ENCODE data around the gene RIN3.

The RIN3 gene

DNA sequence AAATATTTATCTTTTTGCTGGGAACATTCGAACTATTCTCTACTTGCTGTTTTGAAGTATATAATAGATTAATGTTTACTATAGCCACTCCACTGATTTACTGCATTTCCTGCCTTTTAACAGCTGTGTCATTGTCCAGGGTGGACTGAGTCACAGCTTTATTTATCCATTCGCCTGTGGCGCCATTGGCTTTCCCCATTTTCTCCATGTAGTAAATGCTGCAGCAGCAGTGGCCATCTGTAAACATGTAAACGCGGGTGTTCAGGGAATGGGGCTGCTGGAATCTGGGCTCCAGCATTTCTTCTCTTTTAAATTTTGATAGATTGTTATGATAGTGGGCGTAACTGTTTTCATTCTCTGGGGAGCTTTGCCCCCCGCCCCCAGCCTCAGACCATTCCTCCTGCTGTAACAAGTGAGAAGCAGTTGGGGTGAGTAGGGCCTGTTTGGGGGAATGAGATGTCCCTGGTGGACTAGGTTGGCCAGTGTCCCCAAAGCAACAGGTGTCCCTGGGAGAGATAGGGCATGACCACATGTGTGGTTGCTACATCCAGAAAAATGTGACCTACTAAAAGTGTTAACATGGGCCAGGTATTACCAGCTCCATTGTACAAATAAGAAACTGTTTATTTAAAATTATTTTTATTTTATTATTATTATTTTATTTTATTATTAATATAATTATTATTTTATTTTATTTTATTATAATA, 32.9 kb downstream of the RIN3 start:
- peaks cover 8% of the 10 kb centered on the region for H3K27me3 Mint-ChIP-seq (ENCODE audit: low read depth)
- no peak for TF ChIP-seq CTCF (IDR thresholded peaks at IDR 0.05; ENCODE audit: unreplicated experiment in 3 of 3)
- no peak overlapping the region for H3K4me3 Mint-ChIP-seq
- peaks cover 16% of the 10 kb centered on the region for H3K4me1 Mint-ChIP-seq
- H3K27ac Mint-ChIP-seq: no peak overlapping the region
- H3K36me3 Mint-ChIP-seq (ENCODE audit: low read depth): no peaks in the 10 kb centered on the region
- no peaks in the 10 kb centered on the region for H3K9me3 Mint-ChIP-seq

- no peak overlapping the region for H3K4me3 Mint-ChIP-seq
- peaks cover 4% of the 10 kb centered on the region for H3K27me3 Mint-ChIP-seq (ENCODE audit: low read depth)
- TF ChIP-seq CTCF (IDR thresholded peaks at IDR 0.05; ENCODE audit: unreplicated experiment in 3 of 3): no peak
- no peaks in the 10 kb centered on the region for H3K9me3 Mint-ChIP-seq
- H3K36me3 Mint-ChIP-seq (ENCODE audit: low read depth): no peaks in the 10 kb centered on the region
- H3K4me1 Mint-ChIP-seq: peaks cover 10% of the 10 kb centered on the region
- no peak overlapping the region for H3K27ac Mint-ChIP-seq
These were observed 35.7 kb downstream of the RIN3 start for GRCh38 chr14:92549105-92549858.

DNA sequence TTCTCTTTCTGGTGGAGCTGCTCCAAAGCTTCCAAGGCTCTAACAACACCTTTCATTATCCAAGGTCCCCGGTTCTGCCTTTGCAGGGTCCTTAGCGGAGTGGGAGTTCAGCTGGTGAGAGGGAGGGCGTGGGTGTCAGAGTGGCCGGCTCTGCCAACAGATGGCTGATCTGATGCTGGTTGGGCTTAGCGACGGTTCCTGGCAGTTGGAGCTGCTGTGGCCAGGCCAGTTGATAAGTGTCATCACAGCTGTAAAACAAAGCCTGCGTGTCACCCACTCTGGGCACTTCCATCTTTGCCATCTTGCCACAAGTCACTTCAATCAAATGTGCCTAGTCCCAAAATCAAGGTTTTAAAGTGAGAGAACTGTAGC, 36.3 kb downstream of the RIN3 start:
- no peaks in the 10 kb centered on the region for H3K36me3 Mint-ChIP-seq (ENCODE audit: low read depth)
- H3K27ac Mint-ChIP-seq: peak overlapping the region in 1 of 3 experiments; percentile 18
- H3K9me3 Mint-ChIP-seq: no peaks in the 10 kb centered on the region
- H3K27me3 Mint-ChIP-seq (ENCODE audit: low read depth): peaks cover 4% of the 10 kb centered on the region
- H3K4me3 Mint-ChIP-seq: no peak overlapping the region
- TF ChIP-seq CTCF (IDR thresholded peaks at IDR 0.05; ENCODE audit: unreplicated experiment in 3 of 3): no peak
- peaks cover 5% of the 10 kb centered on the region for H3K4me1 Mint-ChIP-seq

DNA sequence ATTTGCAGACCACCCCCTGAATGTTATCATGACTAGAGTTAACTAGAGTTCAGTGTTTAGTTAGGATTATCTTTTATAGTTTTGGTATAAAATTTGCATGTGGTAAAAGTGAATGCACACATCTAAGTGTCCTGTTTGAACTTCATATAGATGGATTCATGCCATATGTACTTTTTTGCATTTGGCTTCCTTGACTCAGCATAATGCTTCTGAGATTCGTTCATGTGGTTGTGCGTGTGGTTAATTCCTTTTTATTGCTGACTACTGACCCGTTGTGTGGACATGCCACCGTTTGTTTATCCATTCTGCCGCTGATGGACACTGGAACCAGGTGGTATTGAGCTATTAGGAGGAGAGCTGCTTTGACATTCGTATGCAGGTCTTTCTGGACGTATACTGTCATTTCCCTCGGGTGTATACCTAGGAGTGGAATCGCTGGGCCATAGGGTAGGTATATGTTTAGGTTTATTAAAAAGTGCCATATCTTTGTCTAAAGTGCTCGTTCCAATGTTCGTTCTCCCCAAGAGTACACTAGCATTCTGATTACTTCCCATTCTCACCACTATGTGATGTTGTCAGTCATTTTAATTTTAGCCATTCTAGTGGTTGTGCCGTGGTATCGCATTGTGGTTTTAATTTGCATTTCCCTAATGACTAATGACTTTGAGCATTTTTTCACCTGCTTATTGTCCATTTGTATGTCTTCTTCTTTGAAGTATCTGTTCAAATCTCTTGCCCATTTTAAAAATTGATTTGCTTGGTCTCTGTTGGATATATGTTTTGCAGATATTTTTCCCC, 37.7 kb downstream of the RIN3 start:
- Mint-ChIP-seq H3K9me3 (no peaks in the 10 kb centered on the region), H3K36me3 (ENCODE audit: low read depth) (no peaks in the 10 kb centered on the region), H3K4me1 (peaks cover 5% of the 10 kb centered on the region)

GRCh38 chr14:92552066-92552465, 38.5 kb downstream of the RIN3 start:
- H3K27me3 Mint-ChIP-seq (ENCODE audit: low read depth): peaks cover 4% of the 10 kb centered on the region
- H3K4me3 Mint-ChIP-seq: no peak overlapping the region
- H3K9me3 Mint-ChIP-seq: no peaks in the 10 kb centered on the region
- H3K27ac Mint-ChIP-seq: no peak overlapping the region
- TF ChIP-seq CTCF (IDR thresholded peaks at IDR 0.05; ENCODE audit: unreplicated experiment in 3 of 3): no peak
- peaks cover 5% of the 10 kb centered on the region for H3K4me1 Mint-ChIP-seq
- H3K36me3 Mint-ChIP-seq (ENCODE audit: low read depth): no peaks in the 10 kb centered on the region

More for the DNA sequence above, 37.7 kb downstream of the RIN3 start:
- Mint-ChIP-seq H3K27ac (no peak overlapping the region), H3K27me3 (ENCODE audit: low read depth) (peaks cover 4% of the 10 kb centered on the region), H3K4me3 (no peak overlapping the region)
- TF ChIP-seq CTCF (IDR thresholded peaks at IDR 0.05; ENCODE audit: unreplicated experiment in 3 of 3): no peak

Data from nephron (organoid).